ENCODE measurements around the gene SENP2. TPM values are rescaled to one million over a fixed set of nuclear protein-coding genes. Genes with fewer than 3 reads are reported as not detected.

The SENP2 gene
- total and polyA plus RNA-seq, 2 experiments from 2014 or later = 29.2 to 80.3 TPM

- TF ChIP-seq ZNF462 (CRISPR knock-in tag; IDR thresholded peaks at IDR 0.05) = no peak
- no peak for TF ChIP-seq EZH2phosphoT487 (IDR thresholded peaks at IDR 0.05; ENCODE audit: unreplicated experiment)
- no peak for TF ChIP-seq CREB1 (CRISPR knock-in tag; IDR thresholded peaks at IDR 0.05; ENCODE audit: low read depth)
- no peak for TF ChIP-seq ETS1 (IDR thresholded peaks at IDR 0.05)
Observed at GRCh38 chr3:185552358-185552877, 33.7 kb upstream of the SENP2 start, which contains the start of gene LIPH (continued).

GRCh38 chr3:185555101-185555501 is 31.0 kb upstream of the SENP2 start:
- ATAC-seq = no peak
- TF ChIP-seq CREB1 (CRISPR knock-in tag; IDR thresholded peaks at IDR 0.05; ENCODE audit: low read depth) (no peak), ZNF462 (CRISPR knock-in tag; IDR thresholded peaks at IDR 0.05) (no peak), EZH2phosphoT487 (IDR thresholded peaks at IDR 0.05; ENCODE audit: unreplicated experiment) (no peak), ETS1 (IDR thresholded peaks at IDR 0.05) (no peak), EZH2 (IDR thresholded peaks at IDR 0.05; ENCODE audit: low read depth, unreplicated experiment) (no peak), ZNF331 (CRISPR knock-in tag; IDR thresholded peaks at IDR 0.05; ENCODE audit: low read depth) (no peak)

More at GRCh38 chr3:185555101-185555501, 31.0 kb upstream of the SENP2 start:
- Histone ChIP-seq H3K27me3 (ENCODE audit: insufficient read depth) (no peaks in the 10 kb centered on the region), H3K4me3 (no peak overlapping the region), H3K36me3 (ENCODE audit: insufficient read depth) (no peaks in the 10 kb centered on the region), H3K4me1 (ENCODE audit: insufficient read depth) (peaks cover 7% of the 10 kb centered on the region; the same call in 1 of the 2 replicates), H3F3A (replicated peaks; ENCODE audit: low read depth) (no peaks in the 10 kb centered on the region), H3K9me2 (ENCODE audit: insufficient read depth) (no peaks in the 10 kb centered on the region), H3K79me2 (replicated peaks; ENCODE audit: insufficient read depth) (no peaks in the 10 kb centered on the region), H3K27ac (ENCODE audit: low read depth) (no peak overlapping the region), H4K20me1 (replicated peaks; ENCODE audit: insufficient read depth) (no peaks in the 10 kb centered on the region), H3K4me2 (no peak overlapping the region), H2AFZ (no peak overlapping the region)
- no peak overlapping the region for H3K4me3 Mint-ChIP-seq
- peaks cover 6% of the 10 kb centered on the region for H3K27me3 Mint-ChIP-seq (ENCODE audit: insufficient read depth, low read depth, poor library complexity)
- H3K27ac Mint-ChIP-seq = no peak overlapping the region
- H3K36me3 Mint-ChIP-seq (ENCODE audit: low read depth) = no peaks in the 10 kb centered on the region
- H3K4me1 Mint-ChIP-seq = peaks cover 19% of the 10 kb centered on the region
- H3K9me3 Mint-ChIP-seq = no peaks in the 10 kb centered on the region
- no peak for DNase-seq (ENCODE audit: low spot score)

Data from GM23338 (cell line).